Right lobe of liver (tissue), 4 donors: ENCODE results near the gene PTCH1.

Experiments used
- POLR2A ChIP-seq: fragments of 450-650 bp; IDR thresholded peaks from one replicate; pipeline ENCODE4 v1.6.1; 2017; ENCODE audit warnings: antibody characterized with exemption, mild to moderate bottlenecking
- TF ChIP-seq, protein P1 (sequence below), 4 donors: fragments of 200-600 bp in 3 of 4; fragments of 450-650 bp in 1 of 4; IDR thresholded peaks; one replicate each; pipeline versions ENCODE4 v1.5.1 to v1.8.0; 2016 to 2022; ENCODE audit warnings: antibody characterized with exemption in 4 of 4, mild to moderate bottlenecking in 2 of 4
- donor health status: DM: no; HTN: no; CAD: no.
- donor health status: DM: no; HTN: no; CAD: no.
- donor health status: DM: no; HTN: yes; CAD: no.

DNA sequence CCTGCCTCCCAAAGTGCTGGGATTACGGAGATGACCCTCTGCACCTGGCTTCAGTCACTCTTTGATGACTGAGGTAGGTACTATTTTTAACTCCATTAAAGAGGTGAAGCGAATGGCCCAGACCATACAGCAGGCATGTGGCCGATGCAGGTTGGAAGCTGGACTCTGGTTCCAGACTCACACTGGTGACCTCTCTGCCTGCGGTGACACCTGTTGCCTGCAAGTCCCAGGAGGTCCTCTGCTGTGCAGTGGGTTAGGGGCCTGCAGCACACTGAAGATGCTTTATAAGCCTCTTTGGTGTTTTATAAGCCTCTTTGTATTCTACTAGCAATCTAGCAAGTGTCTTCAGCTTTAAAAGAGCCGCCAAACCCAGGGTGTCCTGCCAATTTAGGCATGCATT lies 49.2 kb upstream of the PTCH1 start:
- TF ChIP-seq, protein P1, sequence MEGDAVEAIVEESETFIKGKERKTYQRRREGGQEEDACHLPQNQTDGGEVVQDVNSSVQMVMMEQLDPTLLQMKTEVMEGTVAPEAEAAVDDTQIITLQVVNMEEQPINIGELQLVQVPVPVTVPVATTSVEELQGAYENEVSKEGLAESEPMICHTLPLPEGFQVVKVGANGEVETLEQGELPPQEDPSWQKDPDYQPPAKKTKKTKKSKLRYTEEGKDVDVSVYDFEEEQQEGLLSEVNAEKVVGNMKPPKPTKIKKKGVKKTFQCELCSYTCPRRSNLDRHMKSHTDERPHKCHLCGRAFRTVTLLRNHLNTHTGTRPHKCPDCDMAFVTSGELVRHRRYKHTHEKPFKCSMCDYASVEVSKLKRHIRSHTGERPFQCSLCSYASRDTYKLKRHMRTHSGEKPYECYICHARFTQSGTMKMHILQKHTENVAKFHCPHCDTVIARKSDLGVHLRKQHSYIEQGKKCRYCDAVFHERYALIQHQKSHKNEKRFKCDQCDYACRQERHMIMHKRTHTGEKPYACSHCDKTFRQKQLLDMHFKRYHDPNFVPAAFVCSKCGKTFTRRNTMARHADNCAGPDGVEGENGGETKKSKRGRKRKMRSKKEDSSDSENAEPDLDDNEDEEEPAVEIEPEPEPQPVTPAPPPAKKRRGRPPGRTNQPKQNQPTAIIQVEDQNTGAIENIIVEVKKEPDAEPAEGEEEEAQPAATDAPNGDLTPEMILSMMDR (IDR thresholded peaks at IDR 0.05) = no peak
- TF ChIP-seq POLR2A = no peak
